ENCODE data around the gene METTL6. TPM values are rescaled to one million over a fixed set of nuclear protein-coding genes. Genes with fewer than 3 reads are reported as not detected.
"Not testable (repeated sequence)": the region's sequence is repeated elsewhere in the genome, so short reads cannot be mapped to it uniquely, and the experiment has no call there.

Gene METTL6
- total and polyA plus RNA-seq, 12 donors = 6.2 to 34.2 (median 13.1) TPM

DNA sequence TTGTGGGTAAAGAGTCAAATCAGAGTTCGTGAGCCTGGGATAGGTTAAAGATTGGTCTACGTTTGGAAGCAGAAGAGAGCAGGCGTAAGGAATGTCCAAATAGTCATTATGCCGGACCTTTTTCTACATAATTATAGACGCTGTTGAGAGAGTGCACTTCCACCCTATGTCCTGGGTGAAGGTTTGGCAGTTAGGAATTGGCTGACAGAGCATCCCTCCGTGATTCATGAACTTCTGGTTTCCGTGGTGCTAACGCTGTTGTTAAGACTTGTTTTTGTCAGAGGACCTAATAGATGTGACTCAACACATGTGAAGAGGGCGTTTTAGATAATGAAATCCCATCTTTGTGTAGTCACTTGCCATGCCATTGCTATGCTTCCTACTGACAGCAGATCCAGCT, 1.2 kb upstream of the METTL6 start:
- H3K9me3 ChIP-seq (replicated peaks in 1 of 3) = no peaks in the 10 kb centered on the region
- WGBS, 4 donors = 13 to 19% (median 16%) methylated on average over 9 of the region's 9 CpGs
- DNase-seq = peak in 2 of 7 donors; percentile 12 to 26
- H3K4me3 ChIP-seq = peak overlapping the region in 3 of 4 donors; percentile 83 to 96 (median 90)
- no peaks in the 10 kb centered on the region for H3K27me3 ChIP-seq
- intact Hi-C loops (cut with DNase I) = no loop called here
- peaks cover 0 to 31% of the 10 kb centered on the region in 2 donors for H3K36me3 ChIP-seq (replicated peaks in 1 of 2)
- H3K4me1 ChIP-seq (replicated peaks in 1 of 2) = peaks cover 8 to 39% of the 10 kb centered on the region in 2 donors
- TF ChIP-seq POLR2A (IDR thresholded peaks at IDR 0.05) = no peak
- TF ChIP-seq, protein P1, sequence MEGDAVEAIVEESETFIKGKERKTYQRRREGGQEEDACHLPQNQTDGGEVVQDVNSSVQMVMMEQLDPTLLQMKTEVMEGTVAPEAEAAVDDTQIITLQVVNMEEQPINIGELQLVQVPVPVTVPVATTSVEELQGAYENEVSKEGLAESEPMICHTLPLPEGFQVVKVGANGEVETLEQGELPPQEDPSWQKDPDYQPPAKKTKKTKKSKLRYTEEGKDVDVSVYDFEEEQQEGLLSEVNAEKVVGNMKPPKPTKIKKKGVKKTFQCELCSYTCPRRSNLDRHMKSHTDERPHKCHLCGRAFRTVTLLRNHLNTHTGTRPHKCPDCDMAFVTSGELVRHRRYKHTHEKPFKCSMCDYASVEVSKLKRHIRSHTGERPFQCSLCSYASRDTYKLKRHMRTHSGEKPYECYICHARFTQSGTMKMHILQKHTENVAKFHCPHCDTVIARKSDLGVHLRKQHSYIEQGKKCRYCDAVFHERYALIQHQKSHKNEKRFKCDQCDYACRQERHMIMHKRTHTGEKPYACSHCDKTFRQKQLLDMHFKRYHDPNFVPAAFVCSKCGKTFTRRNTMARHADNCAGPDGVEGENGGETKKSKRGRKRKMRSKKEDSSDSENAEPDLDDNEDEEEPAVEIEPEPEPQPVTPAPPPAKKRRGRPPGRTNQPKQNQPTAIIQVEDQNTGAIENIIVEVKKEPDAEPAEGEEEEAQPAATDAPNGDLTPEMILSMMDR (IDR thresholded peaks at IDR 0.05) = no peak
- H3K27ac ChIP-seq = no peak overlapping the region

GRCh38 chr3:15427981-15428380, 637 bp upstream of the METTL6 start:
- peaks cover 8 to 39% of the 10 kb centered on the region in 2 donors for H3K4me1 ChIP-seq (replicated peaks in 1 of 2)

GRCh38 chr3:15426579-15427118, 695 bp downstream of the METTL6 start:
- Histone ChIP-seq H3K27ac (peak overlapping the region in 2 of 5 donors; percentile 66 to 82), H3K27me3 (no peaks in the 10 kb centered on the region), H3K4me3 (peak overlapping the region; percentile 83 to 96 (median 90)), H3K4me1 (replicated peaks in 1 of 2) (peaks cover 8 to 39% of the 10 kb centered on the region in 2 donors), H3K36me3 (replicated peaks in 1 of 2) (peaks cover 0 to 23% of the 10 kb centered on the region in 2 donors), H3K9me3 (replicated peaks in 1 of 3) (no peaks in the 10 kb centered on the region)
- no peak for DNase-seq
- intact Hi-C loops (cut with DNase I) = no loop called here
- WGBS, 4 donors = 43 to 54% (median 50%) methylated on average over 12 to 16 of the region's 16 CpGs
- TF ChIP-seq, protein P1 (IDR thresholded peaks at IDR 0.05) = no peak
- TF ChIP-seq POLR2A (IDR thresholded peaks at IDR 0.05) = no peak

More at GRCh38 chr3:15427981-15428380, 637 bp upstream of the METTL6 start:
- Histone ChIP-seq H3K36me3 (replicated peaks in 1 of 2) (peaks cover 0 to 29% of the 10 kb centered on the region in 2 donors), H3K4me3 (peak overlapping the region; percentile 83 to 96 (median 90)), H3K27ac (peak overlapping the region in 4 of 5 donors; percentile 44 to 82 (median 70)), H3K9me3 (replicated peaks in 1 of 3) (no peaks in the 10 kb centered on the region), H3K27me3 (no peaks in the 10 kb centered on the region)
- intact Hi-C loops (cut with DNase I) = no loop called here
- no peak for DNase-seq
- 1 to 2% (median 2%) methylated on average over 11 of the region's 11 CpGs for WGBS, 4 donors
- TF ChIP-seq, protein P1 (IDR thresholded peaks at IDR 0.05) = no peak
- TF ChIP-seq POLR2A (IDR thresholded peaks at IDR 0.05) = no peak

DNA sequence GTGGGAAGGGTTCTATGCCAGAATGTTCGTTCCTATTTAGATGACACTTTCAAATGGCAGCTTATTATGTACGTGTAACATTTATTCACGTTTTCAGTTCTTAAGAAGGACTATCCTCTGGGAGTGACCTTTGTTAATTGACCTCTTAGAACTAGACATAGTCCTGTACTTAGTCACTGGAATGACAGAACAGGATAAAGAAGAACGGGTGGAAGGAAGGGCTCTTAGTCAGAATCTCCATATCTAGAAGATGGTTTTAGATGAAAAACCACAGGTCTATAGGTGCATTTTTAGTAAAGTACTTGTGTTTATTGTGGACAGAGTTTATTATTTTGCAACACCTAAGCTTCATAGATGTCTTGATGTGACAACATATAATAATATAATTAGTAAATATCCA, 6.5 kb downstream of the METTL6 start:
- WGBS, 4 donors = 64 to 75% (median 74%) methylated on average over 4 of the region's 4 CpGs
- peaks cover 0 to 8% of the 10 kb centered on the region in 2 donors for H3K4me1 ChIP-seq (replicated peaks in 1 of 2)
- no peaks in the 10 kb centered on the region for H3K9me3 ChIP-seq (replicated peaks in 1 of 3)
- TF ChIP-seq, protein P1 (IDR thresholded peaks at IDR 0.05) = no peak
- no peak for TF ChIP-seq POLR2A (IDR thresholded peaks at IDR 0.05)
- intact Hi-C loops (cut with DNase I) = no loop called here
- no peak overlapping the region for H3K27ac ChIP-seq
- peaks cover 0 to 28% of the 10 kb centered on the region in 2 donors for H3K36me3 ChIP-seq (replicated peaks in 1 of 2)
- H3K27me3 ChIP-seq = no peaks in the 10 kb centered on the region
- H3K4me3 ChIP-seq = no peak overlapping the region
- no peak for DNase-seq

DNA sequence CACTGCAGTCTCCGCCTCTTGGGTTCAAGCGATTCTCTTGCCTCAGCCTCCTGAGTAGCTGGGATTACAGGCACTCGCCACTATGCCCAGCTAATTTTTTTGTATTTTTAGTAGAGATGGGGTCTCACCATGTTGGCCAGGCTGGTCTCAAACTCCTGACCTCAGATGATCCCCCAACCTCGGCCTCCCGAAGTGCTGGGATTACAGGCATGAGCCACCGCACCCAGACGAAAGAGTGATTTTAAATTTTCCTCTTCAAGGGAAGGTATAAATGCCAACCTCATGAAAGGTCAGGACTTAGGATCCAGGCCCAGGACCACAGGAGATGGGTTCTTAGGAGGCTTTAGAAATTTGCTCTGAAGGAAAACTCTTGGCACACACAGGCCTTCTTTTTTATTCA, 16.4 kb downstream of the METTL6 start:
- H3K9me3 ChIP-seq (replicated peaks in 1 of 3); H3K27ac ChIP-seq; DNase-seq; H3K4me3 ChIP-seq; H3K4me1 ChIP-seq (replicated peaks in 1 of 2); H3K27me3 ChIP-seq; intact Hi-C loops (cut with DNase I): not testable (repeated sequence)
- 92 to 98% (median 95%) methylated on average over 4 to 7 of the region's 7 CpGs for WGBS, 4 donors
- H3K36me3 ChIP-seq (replicated peaks in 1 of 2) = peaks cover 0 to 44% of the 10 kb centered on the region in 2 donors

Measured in adrenal gland (tissue), 12 donors.